K562 (cell line): Measurements from ENCODE around the gene PCDHA5. TPM values are rescaled to one million over a fixed set of nuclear protein-coding genes. Genes with fewer than 3 reads are reported as not detected.

ENCODE experiments used
- polyA plus RNA-seq, 8 experiments: library from polyadenylated mRNA; depleted of rRNA in 4 of 8; stranded (reverse) in 5 of 8; unstranded in 3 of 8; fragments of >200 nt; fragmentation: Nextera tagmentation in 2 of 8; fragmentation: Illumina TruSeq in 1 of 8; extraction: Ambion mirVana in 2 of 8; extraction: Trizol in 1 of 8; gene quantifications; 2 replicates each; pipeline versions ENCODE4 v1.2.1 to v1.2.3, GENCODE V29; 2011 to 2014; ENCODE audit warnings: inconsistent platforms in 1 of 8, missing spikeins in 1 of 8
- total RNA-seq, 7 experiments: library from RNA; depleted of rRNA in 6 of 7; stranded (reverse); fragments of >200 nt in 6 of 7; fragmentation: Illumina TruSeq in 2 of 7; extraction: Trizol in 2 of 7; gene quantifications; 2 replicates each; pipeline versions ENCODE4 v1.2.1 to v1.2.3, GENCODE V29; 2011 to 2021; ENCODE audit warnings: low replicate concordance in 1 of 7

Gene PCDHA5
- total and polyA plus RNA-seq, 9 of the 15 experiments (the other 6 are each of a cell fraction or from before 2014, with no cell fraction given): not detected

Other genes with a start within 250 kb of the PCDHA5 start
Only the 7 nearest of the 24 such genes appear.
- gene PCDHA2, start 26.8 kb upstream of the PCDHA5 start, total RNA-seq (2014; rRNA removed): not detected in 2 replicates
- not detected in 2 replicates for gene PCDHA2, start 26.8 kb upstream of the PCDHA5 start, total RNA-seq (2014; rRNA removed; fragmentation: Illumina TruSeq; extraction: Trizol)
- gene PCDHA2, start 26.8 kb upstream of the PCDHA5 start, total RNA-seq (2015; rRNA removed; fragmentation: Illumina TruSeq; extraction: Trizol): not detected in 2 replicates
- gene PCDHA2, start 26.8 kb upstream of the PCDHA5 start, total RNA-seq (2021): not detected in 2 replicates
- gene PCDHA2, start 26.8 kb upstream of the PCDHA5 start, polyA plus RNA-seq (2011; rRNA removed): not detected in 2 replicates
- not detected in 2 replicates for gene PCDHA2, start 26.8 kb upstream of the PCDHA5 start, polyA plus RNA-seq (2014; fragmentation: Illumina TruSeq; extraction: Trizol)
- gene PCDHA2, start 26.8 kb upstream of the PCDHA5 start, polyA plus RNA-seq (2014; fragmentation: Nextera tagmentation; extraction: Ambion mirVana): not detected
- not detected in 2 replicates for gene PCDHA2, start 26.8 kb upstream of the PCDHA5 start, polyA plus RNA-seq (2014; rRNA removed)
- gene PCDHA3, start 20.6 kb upstream of the PCDHA5 start, total RNA-seq (2014; rRNA removed): not detected in 2 replicates
- gene PCDHA3, start 20.6 kb upstream of the PCDHA5 start, total RNA-seq (2014; rRNA removed; fragmentation: Illumina TruSeq; extraction: Trizol): not detected in 2 replicates
- not detected in 2 replicates for gene PCDHA3, start 20.6 kb upstream of the PCDHA5 start, total RNA-seq (2015; rRNA removed; fragmentation: Illumina TruSeq; extraction: Trizol)
- not detected in 2 replicates for gene PCDHA3, start 20.6 kb upstream of the PCDHA5 start, total RNA-seq (2021)
- gene PCDHA3, start 20.6 kb upstream of the PCDHA5 start, polyA plus RNA-seq (2011; rRNA removed): not detected in 2 replicates
- not detected in 2 replicates for gene PCDHA3, start 20.6 kb upstream of the PCDHA5 start, polyA plus RNA-seq (2014; fragmentation: Illumina TruSeq; extraction: Trizol)
- not detected for gene PCDHA3, start 20.6 kb upstream of the PCDHA5 start, polyA plus RNA-seq (2014; fragmentation: Nextera tagmentation; extraction: Ambion mirVana)
- gene PCDHA3, start 20.6 kb upstream of the PCDHA5 start, polyA plus RNA-seq (2014; rRNA removed): not detected in 2 replicates
- gene PCDHA4, start 14.5 kb upstream of the PCDHA5 start, total RNA-seq (2014; rRNA removed): not detected in 2 replicates
- gene PCDHA4, start 14.5 kb upstream of the PCDHA5 start, total RNA-seq (2014; rRNA removed; fragmentation: Illumina TruSeq; extraction: Trizol): not detected in 2 replicates
- not detected in 2 replicates for gene PCDHA4, start 14.5 kb upstream of the PCDHA5 start, total RNA-seq (2015; rRNA removed; fragmentation: Illumina TruSeq; extraction: Trizol)
- 0.04 TPM in 1 of 2 replicates, not detected in the other for gene PCDHA4, start 14.5 kb upstream of the PCDHA5 start, total RNA-seq (2021)
- not detected in 2 replicates for gene PCDHA4, start 14.5 kb upstream of the PCDHA5 start, polyA plus RNA-seq (2011; rRNA removed)
- gene PCDHA4, start 14.5 kb upstream of the PCDHA5 start, polyA plus RNA-seq (2014; fragmentation: Illumina TruSeq; extraction: Trizol): not detected in 2 replicates
- gene PCDHA4, start 14.5 kb upstream of the PCDHA5 start, polyA plus RNA-seq (2014; fragmentation: Nextera tagmentation; extraction: Ambion mirVana): not detected
- gene PCDHA4, start 14.5 kb upstream of the PCDHA5 start, polyA plus RNA-seq (2014; rRNA removed): not detected in 2 replicates
- gene PCDHA6, start 6.3 kb downstream of the PCDHA5 start, total RNA-seq (2014; rRNA removed): not detected in 2 replicates
- gene PCDHA6, start 6.3 kb downstream of the PCDHA5 start, total RNA-seq (2014; rRNA removed; fragmentation: Illumina TruSeq; extraction: Trizol): not detected in 2 replicates
- not detected in 2 replicates for gene PCDHA6, start 6.3 kb downstream of the PCDHA5 start, total RNA-seq (2015; rRNA removed; fragmentation: Illumina TruSeq; extraction: Trizol)
- not detected in 2 replicates for gene PCDHA6, start 6.3 kb downstream of the PCDHA5 start, total RNA-seq (2021)
- gene PCDHA6, start 6.3 kb downstream of the PCDHA5 start, polyA plus RNA-seq (2011; rRNA removed): not detected in 2 replicates
- gene PCDHA6, start 6.3 kb downstream of the PCDHA5 start, polyA plus RNA-seq (2014; fragmentation: Illumina TruSeq; extraction: Trizol): not detected in 2 replicates
- gene PCDHA6, start 6.3 kb downstream of the PCDHA5 start, polyA plus RNA-seq (2014; fragmentation: Nextera tagmentation; extraction: Ambion mirVana): not detected
- gene PCDHA6, start 6.3 kb downstream of the PCDHA5 start, polyA plus RNA-seq (2014; rRNA removed): not detected in 2 replicates
- gene PCDHA7, start 12.7 kb downstream of the PCDHA5 start, total RNA-seq (2014; rRNA removed): not detected in 2 replicates
- gene PCDHA7, start 12.7 kb downstream of the PCDHA5 start, total RNA-seq (2014; rRNA removed; fragmentation: Illumina TruSeq; extraction: Trizol): not detected in 2 replicates
- gene PCDHA7, start 12.7 kb downstream of the PCDHA5 start, total RNA-seq (2015; rRNA removed; fragmentation: Illumina TruSeq; extraction: Trizol): not detected in 2 replicates
- gene PCDHA7, start 12.7 kb downstream of the PCDHA5 start, total RNA-seq (2021): not detected in 2 replicates
- not detected in 2 replicates for gene PCDHA7, start 12.7 kb downstream of the PCDHA5 start, polyA plus RNA-seq (2011; rRNA removed)
- gene PCDHA7, start 12.7 kb downstream of the PCDHA5 start, polyA plus RNA-seq (2014; fragmentation: Illumina TruSeq; extraction: Trizol): not detected in 2 replicates
- gene PCDHA7, start 12.7 kb downstream of the PCDHA5 start, polyA plus RNA-seq (2014; fragmentation: Nextera tagmentation; extraction: Ambion mirVana): not detected
- gene PCDHA7, start 12.7 kb downstream of the PCDHA5 start, polyA plus RNA-seq (2014; rRNA removed): not detected in 2 replicates
- not detected in 2 replicates for gene PCDHA8, start 19.6 kb downstream of the PCDHA5 start, total RNA-seq (2014; rRNA removed)
- not detected in 2 replicates for gene PCDHA8, start 19.6 kb downstream of the PCDHA5 start, total RNA-seq (2014; rRNA removed; fragmentation: Illumina TruSeq; extraction: Trizol)
- not detected in 2 replicates for gene PCDHA8, start 19.6 kb downstream of the PCDHA5 start, total RNA-seq (2015; rRNA removed; fragmentation: Illumina TruSeq; extraction: Trizol)
- gene PCDHA8, start 19.6 kb downstream of the PCDHA5 start, total RNA-seq (2021): not detected in 2 replicates
- gene PCDHA8, start 19.6 kb downstream of the PCDHA5 start, polyA plus RNA-seq (2011; rRNA removed): not detected in 2 replicates
- not detected in 2 replicates for gene PCDHA8, start 19.6 kb downstream of the PCDHA5 start, polyA plus RNA-seq (2014; fragmentation: Illumina TruSeq; extraction: Trizol)
- gene PCDHA8, start 19.6 kb downstream of the PCDHA5 start, polyA plus RNA-seq (2014; fragmentation: Nextera tagmentation; extraction: Ambion mirVana): not detected
- not detected in 2 replicates for gene PCDHA8, start 19.6 kb downstream of the PCDHA5 start, polyA plus RNA-seq (2014; rRNA removed)
- not detected in 2 replicates for gene PCDHA9, start 26.8 kb downstream of the PCDHA5 start, total RNA-seq (2014; rRNA removed)
- gene PCDHA9, start 26.8 kb downstream of the PCDHA5 start, total RNA-seq (2014; rRNA removed; fragmentation: Illumina TruSeq; extraction: Trizol): not detected in 2 replicates
- not detected in 2 replicates for gene PCDHA9, start 26.8 kb downstream of the PCDHA5 start, total RNA-seq (2015; rRNA removed; fragmentation: Illumina TruSeq; extraction: Trizol)
- gene PCDHA9, start 26.8 kb downstream of the PCDHA5 start, total RNA-seq (2021): not detected in 2 replicates
- not detected in 2 replicates for gene PCDHA9, start 26.8 kb downstream of the PCDHA5 start, polyA plus RNA-seq (2011; rRNA removed)
- not detected in 2 replicates for gene PCDHA9, start 26.8 kb downstream of the PCDHA5 start, polyA plus RNA-seq (2014; fragmentation: Illumina TruSeq; extraction: Trizol)
- not detected for gene PCDHA9, start 26.8 kb downstream of the PCDHA5 start, polyA plus RNA-seq (2014; fragmentation: Nextera tagmentation; extraction: Ambion mirVana)
- gene PCDHA9, start 26.8 kb downstream of the PCDHA5 start, polyA plus RNA-seq (2014; rRNA removed): not detected in 2 replicates